Central memory CD8-positive, alpha-beta T cell (primary cell): ENCODE measurements around the gene FCF1.
A peak's percentile ranks its signal among the peaks of the same experiment; 100 is the strongest.

Source experiments
- ATAC-seq: fragments of 150-1000 bp; cut with Tn5 transposase; replicated peaks from 2 replicates; pipeline ENCODE4 v1.10.0; 2022; ENCODE audit warnings: mild to moderate bottlenecking, moderate FRiP score, moderate number of reproducible peaks; ENCODE audit not compliant: poor library complexity, severe bottlenecking; ENCODE audit errors: extremely low read depth
- DNase-seq, 2 donors: peaks; one replicate each; pipeline ENCODE4 v3.0.0; 2021; ENCODE audit warnings: low spot score in 2 of 2
- H3K27ac Mint-ChIP-seq: one replicate; pipeline ENCODE4 v1.8.0; 2022; ENCODE audit warnings: low read depth, mild to moderate bottlenecking, moderate library complexity, mixed read lengths
- H3K27me3 Mint-ChIP-seq: one replicate; pipeline ENCODE4 v1.8.0; 2022; ENCODE audit warnings: mixed read lengths
- H3K36me3 Mint-ChIP-seq: one replicate; pipeline ENCODE4 v1.8.0; 2022; ENCODE audit warnings: mild to moderate bottlenecking, moderate library complexity, mixed read lengths; ENCODE audit not compliant: insufficient read depth
- H3K4me1 Mint-ChIP-seq: one replicate; pipeline ENCODE4 v1.8.0; 2022; ENCODE audit warnings: mixed read lengths
- H3K4me3 Mint-ChIP-seq: one replicate; pipeline ENCODE4 v1.8.0; 2022; ENCODE audit warnings: mild to moderate bottlenecking, moderate library complexity, mixed read lengths
- H3K9me3 Mint-ChIP-seq: one replicate; pipeline ENCODE4 v1.8.0; 2022; ENCODE audit warnings: mixed read lengths

Gene FCF1

GRCh38 chr14:74705613-74706500, 7.1 kb upstream of the FCF1 start:
- H3K4me1 Mint-ChIP-seq = peaks cover 58% of the 10 kb centered on the region
- H3K4me3 Mint-ChIP-seq = no peak overlapping the region
- H3K27me3 Mint-ChIP-seq = no peaks in the 10 kb centered on the region
- H3K36me3 Mint-ChIP-seq = peaks cover 4% of the 10 kb centered on the region
- DNase-seq (no peak), ATAC-seq (no peak)
- no peaks in the 10 kb centered on the region for H3K9me3 Mint-ChIP-seq
- no peak overlapping the region for H3K27ac Mint-ChIP-seq

GRCh38 chr14:74710480-74710879, 2.5 kb upstream of the FCF1 start:
- Mint-ChIP-seq H3K27ac (peak overlapping the region; percentile 35), H3K27me3 (no peaks in the 10 kb centered on the region), H3K36me3 (peaks cover 22% of the 10 kb centered on the region), H3K9me3 (no peaks in the 10 kb centered on the region), H3K4me3 (peak overlapping the region; percentile 96), H3K4me1 (peaks cover 52% of the 10 kb centered on the region)
- no peak for ATAC-seq
- no peak for DNase-seq

GRCh38 chr14:74711651-74712050, 1.3 kb upstream of the FCF1 start:
- no peak for ATAC-seq
- peaks cover 29% of the 10 kb centered on the region for H3K36me3 Mint-ChIP-seq
- H3K27ac Mint-ChIP-seq = no peak overlapping the region
- no peaks in the 10 kb centered on the region for H3K27me3 Mint-ChIP-seq
- DNase-seq = no peak
- H3K4me1 Mint-ChIP-seq = peaks cover 49% of the 10 kb centered on the region
- no peaks in the 10 kb centered on the region for H3K9me3 Mint-ChIP-seq
- peak overlapping the region; percentile 96 for H3K4me3 Mint-ChIP-seq

- DNase-seq = no peak
- Mint-ChIP-seq H3K4me1 (peaks cover 45% of the 10 kb centered on the region), H3K4me3 (peak overlapping the region; percentile 96), H3K9me3 (no peaks in the 10 kb centered on the region), H3K36me3 (peaks cover 38% of the 10 kb centered on the region), H3K27ac (peak overlapping the region; percentile 99), H3K27me3 (no peaks in the 10 kb centered on the region)
- ATAC-seq = no peak
These were observed 421 bp downstream of the FCF1 start for GRCh38 chr14:74713395-74713735.

- Mint-ChIP-seq H3K9me3 (no peaks in the 10 kb centered on the region), H3K4me1 (peaks cover 3% of the 10 kb centered on the region), H3K4me3 (no peak overlapping the region), H3K27me3 (no peaks in the 10 kb centered on the region), H3K27ac (no peak overlapping the region), H3K36me3 (peaks cover 58% of the 10 kb centered on the region)
- DNase-seq (no peak), ATAC-seq (no peak)
These were observed 7.6 kb downstream of the FCF1 start for GRCh38 chr14:74720526-74720925.

GRCh38 chr14:74723134-74723533, 10.2 kb downstream of the FCF1 start:
- H3K36me3 Mint-ChIP-seq = peaks cover 44% of the 10 kb centered on the region

GRCh38 chr14:74732387-74732786, 19.4 kb downstream of the FCF1 start:
- H3K4me1 Mint-ChIP-seq = peaks cover 6% of the 10 kb centered on the region
- H3K9me3 Mint-ChIP-seq = no peaks in the 10 kb centered on the region
- no peak overlapping the region for H3K27ac Mint-ChIP-seq
- no peaks in the 10 kb centered on the region for H3K27me3 Mint-ChIP-seq
- ATAC-seq = no peak
- no peak for DNase-seq
- no peak overlapping the region for H3K4me3 Mint-ChIP-seq
- H3K36me3 Mint-ChIP-seq = peaks cover 46% of the 10 kb centered on the region

More at GRCh38 chr14:74723134-74723533, 10.2 kb downstream of the FCF1 start:
- no peak overlapping the region for H3K4me3 Mint-ChIP-seq
- H3K4me1 Mint-ChIP-seq = no peaks in the 10 kb centered on the region
- no peaks in the 10 kb centered on the region for H3K9me3 Mint-ChIP-seq
- ATAC-seq (no peak), DNase-seq (no peak)
- no peaks in the 10 kb centered on the region for H3K27me3 Mint-ChIP-seq
- H3K27ac Mint-ChIP-seq = no peak overlapping the region

- Mint-ChIP-seq H3K27me3 (no peaks in the 10 kb centered on the region), H3K27ac (no peak overlapping the region), H3K4me3 (no peak overlapping the region), H3K9me3 (no peaks in the 10 kb centered on the region), H3K4me1 (peaks cover 6% of the 10 kb centered on the region), H3K36me3 (peaks cover 49% of the 10 kb centered on the region)
- ATAC-seq (no peak), DNase-seq (no peak)
These were observed 20.3 kb downstream of the FCF1 start for GRCh38 chr14:74733221-74733620.

GRCh38 chr14:74735125-74735524, 22.2 kb downstream of the FCF1 start:
- ATAC-seq (no peak), DNase-seq (no peak)
- no peak overlapping the region for H3K27ac Mint-ChIP-seq
- H3K9me3 Mint-ChIP-seq = no peaks in the 10 kb centered on the region
- H3K36me3 Mint-ChIP-seq = peaks cover 47% of the 10 kb centered on the region
- H3K4me1 Mint-ChIP-seq = no peaks in the 10 kb centered on the region
- H3K27me3 Mint-ChIP-seq = no peaks in the 10 kb centered on the region
- H3K4me3 Mint-ChIP-seq = no peak overlapping the region

- no peaks in the 10 kb centered on the region for H3K27me3 Mint-ChIP-seq
- H3K9me3 Mint-ChIP-seq = no peaks in the 10 kb centered on the region
- DNase-seq = no peak
- H3K27ac Mint-ChIP-seq = no peak overlapping the region
- no peak for ATAC-seq
- H3K4me1 Mint-ChIP-seq = no peaks in the 10 kb centered on the region
- peaks cover 39% of the 10 kb centered on the region for H3K36me3 Mint-ChIP-seq
- H3K4me3 Mint-ChIP-seq = no peak overlapping the region
These were observed 24.9 kb downstream of the FCF1 start for GRCh38 chr14:74737753-74738325.

- no peak for DNase-seq
- peaks cover 34% of the 10 kb centered on the region for H3K36me3 Mint-ChIP-seq
- H3K4me3 Mint-ChIP-seq = no peak overlapping the region
- ATAC-seq = no peak
- no peaks in the 10 kb centered on the region for H3K4me1 Mint-ChIP-seq
- no peak overlapping the region for H3K27ac Mint-ChIP-seq
- no peaks in the 10 kb centered on the region for H3K27me3 Mint-ChIP-seq
- H3K9me3 Mint-ChIP-seq = no peaks in the 10 kb centered on the region
These were observed 26.5 kb downstream of the FCF1 start for GRCh38 chr14:74739293-74740030.

GRCh38 chr14:74747237-74747636, 34.3 kb downstream of the FCF1 start:
- peaks cover 2% of the 10 kb centered on the region for H3K36me3 Mint-ChIP-seq
- DNase-seq = no peak
- peaks cover 6% of the 10 kb centered on the region for H3K9me3 Mint-ChIP-seq
- no peak overlapping the region for H3K4me3 Mint-ChIP-seq
- no peaks in the 10 kb centered on the region for H3K27me3 Mint-ChIP-seq
- no peak overlapping the region for H3K27ac Mint-ChIP-seq
- no peak for ATAC-seq
- no peaks in the 10 kb centered on the region for H3K4me1 Mint-ChIP-seq

GRCh38 chr14:74754157-74754556, 41.2 kb downstream of the FCF1 start:
- Mint-ChIP-seq H3K27me3 (no peaks in the 10 kb centered on the region), H3K36me3 (no peaks in the 10 kb centered on the region), H3K9me3 (peaks cover 6% of the 10 kb centered on the region), H3K4me1 (no peaks in the 10 kb centered on the region), H3K4me3 (no peak overlapping the region), H3K27ac (no peak overlapping the region)
- ATAC-seq = no peak
- DNase-seq = no peak
